ENCODE results near the gene HDHD5. TPM values are rescaled to one million over a fixed set of nuclear protein-coding genes. Genes with fewer than 3 reads are reported as not detected.

Gene HDHD5
- total RNA-seq, 4 donors from 2014 or later = 29.9 to 45.1 (median 38.8) TPM

DNA sequence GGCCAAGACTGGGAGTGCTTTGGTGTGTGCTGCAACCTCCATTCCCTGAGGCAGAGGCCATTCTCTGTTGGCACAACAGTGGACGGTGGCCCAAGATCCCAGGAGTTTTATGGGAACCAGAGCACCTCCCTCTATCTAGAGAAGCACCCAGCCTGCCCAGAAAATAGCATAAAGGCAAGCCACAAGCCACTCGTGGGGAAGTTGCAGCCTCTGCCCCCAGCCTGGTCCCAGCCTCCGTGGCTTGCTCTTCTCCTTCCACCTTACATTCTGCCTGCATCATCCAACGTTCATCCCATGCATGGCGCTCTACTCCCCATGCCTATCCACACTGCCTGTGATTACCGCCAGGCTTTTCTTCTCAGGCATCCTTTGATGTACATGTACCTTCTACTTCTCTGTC, 58.5 kb downstream of the HDHD5 start:
- Histone ChIP-seq H3K36me3 (peaks cover 33 to 83% (median 72%) of the 10 kb centered on the region in 4 donors), H3K4me1 (peaks cover 0 to 4% (median 0%) of the 10 kb centered on the region in 4 donors), H3K27ac (replicated peaks in 1 of 4) (no peak overlapping the region), H3K9me3 (no peaks in the 10 kb centered on the region), H3K4me3 (no peak overlapping the region), H3K27me3 (no peaks in the 10 kb centered on the region)
- intact Hi-C loops (cut with DNase I) = no loop called here
- TF ChIP-seq POLR2A (IDR thresholded peaks at IDR 0.05; ENCODE audit: low read depth) (no peak), CTCF (IDR thresholded peaks at IDR 0.05) (no peak), EP300 (IDR thresholded peaks at IDR 0.05) (no peak), POLR2AphosphoS5 (IDR thresholded peaks at IDR 0.05) (no peak)
- WGBS = 78% methylated on average over 5 of the region's 6 CpGs
- no peak for DNase-seq (ENCODE audit: extremely low spot score)

- TF ChIP-seq EP300 (IDR thresholded peaks at IDR 0.05) (no peak), POLR2AphosphoS5 (IDR thresholded peaks at IDR 0.05) (no peak), CTCF (IDR thresholded peaks at IDR 0.05) (no peak), POLR2A (IDR thresholded peaks at IDR 0.05; ENCODE audit: low read depth) (no peak)
- no peak for DNase-seq (ENCODE audit: extremely low spot score)
- 60% methylated on average over 7 of the region's 7 CpGs for WGBS
- Histone ChIP-seq H3K4me3 (no peak overlapping the region), H3K4me1 (peaks cover 0 to 4% (median 0%) of the 10 kb centered on the region in 4 donors), H3K36me3 (peaks cover 32 to 66% (median 57%) of the 10 kb centered on the region in 4 donors), H3K9me3 (no peaks in the 10 kb centered on the region), H3K27ac (replicated peaks in 1 of 4) (peak overlapping the region in 1 of 4 donors; percentile 15), H3K27me3 (no peaks in the 10 kb centered on the region)
- intact Hi-C loops (cut with DNase I) = no loop called here
These were observed 60.7 kb downstream of the HDHD5 start for GRCh38 chr22:17098379-17098819.

DNA sequence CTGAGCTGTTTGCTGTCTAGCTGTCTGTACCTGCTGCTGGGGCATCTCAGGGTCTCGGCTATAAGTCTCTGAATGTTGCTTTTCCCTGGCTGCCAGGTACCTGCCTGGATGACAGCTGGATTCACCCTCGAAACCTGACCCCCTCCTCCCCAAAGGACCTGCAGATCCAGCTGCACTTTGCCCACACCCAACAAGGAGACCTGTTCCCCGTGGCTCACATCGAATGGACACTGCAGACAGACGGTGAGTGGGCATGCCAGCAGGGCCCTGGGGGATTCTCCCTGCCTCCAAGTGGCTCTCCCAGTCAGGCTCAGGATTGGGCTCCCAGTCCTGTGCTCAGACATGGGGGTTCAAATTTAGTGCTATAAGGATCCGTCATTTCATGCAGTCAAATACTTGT, 61.4 kb downstream of the HDHD5 start:
- Histone ChIP-seq H3K27me3 (no peaks in the 10 kb centered on the region), H3K4me1 (peaks cover 0 to 4% (median 0%) of the 10 kb centered on the region in 4 donors), H3K27ac (replicated peaks in 1 of 4) (peak overlapping the region in 1 of 4 donors; percentile 15), H3K9me3 (no peaks in the 10 kb centered on the region), H3K4me3 (no peak overlapping the region), H3K36me3 (peaks cover 25 to 59% (median 50%) of the 10 kb centered on the region in 4 donors)
- intact Hi-C loops (cut with DNase I) = no loop called here
- no peak for DNase-seq (ENCODE audit: extremely low spot score)
- TF ChIP-seq CTCF (IDR thresholded peaks at IDR 0.05) = no peak
- no peak for TF ChIP-seq POLR2A (IDR thresholded peaks at IDR 0.05; ENCODE audit: low read depth)
- no peak for TF ChIP-seq EP300 (IDR thresholded peaks at IDR 0.05)
- no peak for TF ChIP-seq POLR2AphosphoS5 (IDR thresholded peaks at IDR 0.05)
- 77% methylated on average over 5 of the region's 6 CpGs for WGBS

- Histone ChIP-seq H3K9me3 (no peaks in the 10 kb centered on the region), H3K27ac (replicated peaks in 1 of 4) (no peak overlapping the region), H3K4me3 (no peak overlapping the region), H3K4me1 (peaks cover 0 to 1% (median 0%) of the 10 kb centered on the region in 4 donors), H3K27me3 (no peaks in the 10 kb centered on the region), H3K36me3 (peaks cover 19 to 52% (median 44%) of the 10 kb centered on the region in 4 donors)
- intact Hi-C loops (cut with DNase I) = no loop called here
- TF ChIP-seq POLR2A (IDR thresholded peaks at IDR 0.05; ENCODE audit: low read depth) = no peak
- no peak for TF ChIP-seq POLR2AphosphoS5 (IDR thresholded peaks at IDR 0.05)
- TF ChIP-seq EP300 (IDR thresholded peaks at IDR 0.05) = no peak
- no peak for TF ChIP-seq CTCF (IDR thresholded peaks at IDR 0.05)
- DNase-seq (ENCODE audit: extremely low spot score) = no peak
- 59% methylated on average over 6 of the region's 6 CpGs for WGBS
These were observed 62.0 kb downstream of the HDHD5 start for GRCh38 chr22:17097062-17097461.

- Histone ChIP-seq H3K4me3 (no peak overlapping the region), H3K27me3 (no peaks in the 10 kb centered on the region), H3K27ac (replicated peaks in 1 of 4) (no peak overlapping the region), H3K9me3 (no peaks in the 10 kb centered on the region), H3K36me3 (peaks cover 9 to 42% (median 34%) of the 10 kb centered on the region in 4 donors), H3K4me1 (no peaks in the 10 kb centered on the region)
- intact Hi-C loops (cut with DNase I) = no loop called here
- 85% methylated on average over 7 of the region's 7 CpGs for WGBS
- DNase-seq (ENCODE audit: extremely low spot score) = no peak
- no peak for TF ChIP-seq EP300 (IDR thresholded peaks at IDR 0.05)
- no peak for TF ChIP-seq POLR2A (IDR thresholded peaks at IDR 0.05; ENCODE audit: low read depth)
- TF ChIP-seq CTCF (IDR thresholded peaks at IDR 0.05) = no peak
- no peak for TF ChIP-seq POLR2AphosphoS5 (IDR thresholded peaks at IDR 0.05)
These were observed 63.0 kb downstream of the HDHD5 start for GRCh38 chr22:17096071-17096470.
